Stimulated activated naive CD4-positive, alpha-beta T cell treated with Interleukin-2 at 50 U/mL for 16 hours (primary cell): ENCODE measurements around the gene B4GALT2.

Source experiments
- DNase-seq: peaks from one replicate; lab custom pipeline; 2025; lab: John Stamatoyannopoulos, UW

B4GALT2 gene, protein sequence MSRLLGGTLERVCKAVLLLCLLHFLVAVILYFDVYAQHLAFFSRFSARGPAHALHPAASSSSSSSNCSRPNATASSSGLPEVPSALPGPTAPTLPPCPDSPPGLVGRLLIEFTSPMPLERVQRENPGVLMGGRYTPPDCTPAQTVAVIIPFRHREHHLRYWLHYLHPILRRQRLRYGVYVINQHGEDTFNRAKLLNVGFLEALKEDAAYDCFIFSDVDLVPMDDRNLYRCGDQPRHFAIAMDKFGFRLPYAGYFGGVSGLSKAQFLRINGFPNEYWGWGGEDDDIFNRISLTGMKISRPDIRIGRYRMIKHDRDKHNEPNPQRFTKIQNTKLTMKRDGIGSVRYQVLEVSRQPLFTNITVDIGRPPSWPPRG

DNA sequence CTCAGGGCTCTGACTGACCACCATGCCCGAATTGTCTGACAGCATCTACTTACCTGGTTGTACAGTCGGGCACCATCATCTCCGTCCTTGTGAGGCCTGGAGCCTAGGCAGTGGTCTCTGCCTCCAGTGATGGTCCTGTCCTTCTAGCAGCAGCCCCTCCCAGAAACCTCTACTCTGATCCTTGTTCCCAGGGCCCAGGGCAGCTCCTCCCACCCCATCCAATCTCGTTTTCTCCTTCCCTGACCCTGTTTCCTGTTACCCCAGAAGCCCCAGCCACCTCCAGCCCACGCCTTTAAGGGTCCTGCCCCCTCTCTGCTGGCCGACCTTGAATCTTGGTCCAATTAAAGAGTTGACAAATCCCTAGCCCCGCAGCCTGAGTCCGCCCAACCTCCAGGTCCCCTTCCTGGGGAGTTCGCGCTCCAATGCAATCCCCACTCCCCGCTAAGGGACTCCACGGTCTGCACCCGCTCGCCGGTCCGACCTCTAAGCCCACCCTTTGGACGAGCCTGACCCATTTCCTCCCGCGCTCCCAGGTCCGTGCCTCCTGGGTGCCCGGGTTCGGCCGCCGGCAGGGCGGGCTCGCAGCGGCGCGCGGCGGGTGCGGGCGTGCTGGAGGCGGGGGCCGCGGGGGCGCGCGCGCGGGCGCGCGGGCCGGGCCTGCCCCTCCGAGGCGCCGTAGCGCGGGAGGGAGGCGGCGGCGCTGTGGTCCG, at the start of gene B4GALT2:
Gene B4GALT2, plus strand, starts transcription at position 660 of the 710 bp plus-strand sequence. CDS start 1,951 bp downstream, outside the sequence.
- DNase-seq = peak; percentile 19

DNA sequence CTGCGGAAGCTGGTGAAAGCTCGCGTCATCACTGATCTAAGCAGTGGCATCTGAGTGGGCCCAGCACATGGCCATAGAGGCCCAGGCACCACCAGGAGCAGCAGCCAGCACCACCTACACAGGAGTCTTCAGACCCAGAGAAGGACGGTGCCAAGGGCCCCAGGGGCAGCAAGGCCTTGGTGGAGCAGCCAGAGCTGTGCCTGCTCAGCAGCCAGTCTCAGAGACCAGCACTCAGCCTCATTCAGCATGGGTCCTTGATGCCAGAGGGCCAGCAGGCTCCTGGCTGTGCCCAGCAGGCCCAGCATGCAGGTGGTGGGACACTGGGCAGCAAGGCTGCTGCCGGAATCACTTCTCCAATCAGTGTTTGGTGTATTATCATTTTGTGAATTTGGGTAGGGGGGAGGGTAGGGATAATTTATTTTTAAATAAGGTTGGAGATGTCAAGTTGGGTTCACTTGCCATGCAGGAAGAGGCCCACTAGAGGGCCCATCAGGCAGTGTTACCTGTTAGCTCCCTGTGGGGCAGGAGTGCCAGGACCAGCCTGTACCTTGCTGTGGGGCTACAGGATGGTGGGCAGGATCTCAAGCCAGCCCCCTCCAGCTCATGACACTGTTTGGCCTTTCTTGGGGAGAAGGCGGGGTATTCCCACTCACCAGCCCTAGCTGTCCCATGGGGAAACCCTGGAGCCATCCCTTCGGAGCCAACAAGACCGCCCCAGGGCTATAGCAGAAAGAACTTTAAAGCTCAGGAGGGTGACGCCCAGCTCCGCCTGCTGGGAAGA, 48.7 kb upstream of the B4GALT2 start:
- DNase-seq = no peak

DNA sequence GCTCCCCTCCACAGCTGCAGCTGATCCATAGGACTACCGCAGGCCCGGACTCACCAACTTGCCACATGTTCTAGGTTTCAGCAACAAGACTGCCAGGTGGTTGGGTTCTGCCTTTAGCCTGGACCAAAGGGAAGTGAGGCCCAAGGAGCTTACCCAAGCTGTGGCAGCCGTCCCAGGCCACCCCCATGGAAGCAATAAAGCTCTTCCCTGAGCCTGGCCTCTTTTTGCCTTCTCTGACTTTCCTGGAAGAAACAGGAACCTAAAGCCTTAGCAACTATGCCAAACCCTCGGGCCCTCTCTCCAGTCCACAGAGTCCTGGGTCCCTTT, 48.1 kb upstream of the B4GALT2 start:
- DNase-seq = no peak

DNA sequence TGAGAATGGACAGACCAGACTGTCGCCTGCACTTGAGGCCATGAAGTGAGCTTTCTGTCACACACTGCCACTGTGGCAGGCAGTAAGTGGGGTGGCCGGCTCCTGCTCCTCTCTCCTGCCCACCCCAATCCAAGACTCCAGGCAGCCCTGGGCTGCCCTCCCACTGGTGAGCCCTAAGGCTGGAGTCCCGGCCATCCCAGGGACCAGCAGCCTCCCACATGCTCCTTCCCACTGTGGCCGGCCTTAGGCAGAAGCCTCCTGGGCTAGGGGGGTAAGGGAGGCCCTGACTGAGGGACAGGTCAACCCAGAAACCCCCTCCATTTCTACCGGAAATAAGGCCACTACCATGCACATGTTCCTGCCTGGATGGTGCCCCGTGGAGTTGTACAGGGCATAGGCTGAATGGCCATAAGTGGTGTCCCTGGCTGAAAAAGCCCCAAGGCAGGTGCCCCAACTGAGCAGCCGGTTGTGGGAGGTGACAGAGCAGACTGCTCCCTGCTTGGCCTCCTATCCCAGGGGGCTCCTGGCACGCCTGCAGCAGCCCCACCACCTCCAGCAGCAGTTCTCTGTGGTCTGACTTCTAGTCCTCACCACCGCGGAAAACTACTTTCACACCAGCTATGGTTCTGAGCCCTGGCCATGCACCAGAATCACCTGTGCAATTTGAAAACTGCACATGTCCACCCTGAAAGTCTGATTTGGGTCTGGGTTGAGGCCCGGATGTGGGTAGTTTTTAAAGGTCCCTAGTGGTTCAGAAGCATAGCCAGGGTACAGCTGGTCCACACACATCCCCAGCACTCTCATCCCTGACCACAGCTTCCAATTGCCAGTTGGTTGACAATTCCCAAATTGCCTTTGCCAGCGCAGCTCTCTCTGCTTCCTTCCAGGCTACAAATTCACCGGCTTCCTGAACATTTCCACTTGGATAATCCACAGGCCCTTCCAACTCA, 47.0 kb upstream of the B4GALT2 start:
- no peak for DNase-seq

DNA sequence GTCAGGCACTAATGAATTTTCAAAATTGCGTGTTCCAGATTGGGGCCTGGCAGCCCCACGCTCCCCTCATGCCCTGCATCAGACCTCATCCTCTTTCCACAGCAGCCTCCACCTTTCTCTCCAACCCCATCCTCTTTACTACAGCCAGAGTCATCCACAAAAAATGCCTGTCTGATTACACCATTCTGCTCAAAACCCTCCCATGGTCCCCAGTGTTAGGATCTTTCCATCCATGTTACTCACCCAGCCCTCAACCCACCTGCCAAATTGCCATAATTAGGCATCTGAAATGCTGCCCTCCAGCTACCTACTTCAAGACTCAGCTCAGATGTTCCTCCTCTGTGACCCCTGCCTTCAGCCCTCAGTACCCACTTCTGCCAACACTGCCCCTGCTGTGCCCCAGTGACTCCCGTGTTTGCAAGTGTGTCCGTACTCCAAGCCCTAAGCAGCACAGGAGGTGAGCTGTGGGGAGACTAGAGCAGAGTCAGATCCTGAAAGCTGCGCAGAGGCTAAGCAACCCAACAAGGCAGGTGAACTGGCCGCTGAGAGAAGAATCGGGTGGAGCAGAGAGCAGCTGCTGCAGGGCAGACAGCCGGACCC, 46.1 kb upstream of the B4GALT2 start:
- no peak for DNase-seq

DNA sequence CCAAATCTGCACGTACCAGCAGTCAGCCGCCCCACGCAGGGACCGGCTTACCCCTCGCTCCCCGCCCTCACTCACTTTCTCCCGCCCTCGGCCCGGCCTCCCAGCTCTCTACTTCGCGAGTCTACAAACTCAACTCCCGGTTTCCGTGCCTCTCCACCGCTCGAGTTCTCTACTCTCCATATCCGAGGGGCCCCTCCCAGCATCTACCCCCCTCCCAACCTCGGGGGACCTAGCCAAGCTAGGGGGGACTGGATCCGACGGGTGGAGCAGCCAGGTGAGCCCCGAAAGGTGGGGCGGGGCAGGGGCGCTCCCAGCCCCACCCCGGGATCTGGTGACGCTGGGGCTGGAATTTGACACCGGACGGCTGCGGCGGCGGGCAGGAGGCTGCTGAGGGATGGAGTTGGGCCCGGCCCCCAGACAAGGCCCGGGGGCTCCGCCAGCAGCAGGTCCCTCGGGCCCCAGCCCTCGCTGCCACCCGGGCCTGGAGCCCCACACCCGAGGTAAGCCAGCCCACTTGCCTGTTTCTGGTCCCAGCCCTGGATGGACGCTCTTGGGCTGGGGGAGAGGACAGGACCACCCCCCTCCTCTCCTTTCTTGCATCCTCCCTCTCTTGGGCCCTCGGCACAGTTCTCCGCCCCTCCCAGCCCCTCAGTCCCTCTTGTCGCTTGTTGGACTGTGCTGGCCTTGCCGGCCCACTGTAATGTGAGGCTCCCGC, 45.5 kb upstream of the B4GALT2 start, which contains the start of gene ARTN:
Gene ARTN, plus strand, starts transcription at position 416 of the 715 bp plus-strand sequence. CDS start 1,856 bp downstream, outside the sequence.
- no peak for DNase-seq

DNA sequence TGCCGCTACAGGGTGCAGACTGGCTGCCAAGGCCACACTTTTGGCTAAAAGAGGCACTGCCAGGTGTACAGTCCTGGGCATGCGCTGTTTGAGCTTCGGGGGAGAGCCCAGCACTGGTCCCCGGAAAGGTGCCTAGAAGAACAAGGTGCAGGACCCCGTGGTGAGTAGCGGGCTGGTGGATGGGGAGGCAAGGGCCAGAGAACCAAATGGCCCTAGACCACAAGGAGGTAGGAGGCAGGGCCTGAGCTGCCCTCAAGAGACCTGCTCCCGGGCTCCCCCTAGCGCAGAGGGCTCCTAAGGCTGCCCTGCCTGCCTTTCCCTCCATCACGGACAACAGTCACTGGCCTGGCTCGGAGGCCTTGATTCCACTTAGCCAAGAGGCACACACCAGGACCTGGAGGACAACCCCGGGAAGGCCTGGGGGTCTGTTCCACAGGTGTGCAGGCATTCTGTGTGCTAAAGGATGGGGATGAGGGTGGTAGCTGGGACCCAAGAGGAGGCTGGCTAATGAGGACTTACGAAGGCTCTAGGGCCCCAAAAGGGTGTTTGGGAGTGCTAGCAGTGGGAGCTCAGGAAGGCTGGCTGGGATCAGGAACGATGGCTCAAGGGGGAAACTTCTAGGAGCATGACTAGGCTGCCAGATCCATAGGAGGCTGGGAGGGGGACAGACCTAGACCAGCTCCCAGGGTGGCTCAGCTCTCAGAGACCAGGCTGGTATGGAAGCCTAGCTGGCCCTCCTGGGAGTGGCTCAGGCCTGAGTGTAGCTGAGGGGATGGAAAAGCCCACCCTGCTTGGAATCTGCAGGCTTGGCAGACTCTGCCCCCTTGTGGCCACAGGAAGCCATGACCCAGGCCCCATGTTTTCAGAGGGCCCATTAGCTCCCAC, 44.7 kb upstream of the B4GALT2 start:
- DNase-seq = peak; percentile 34

DNA sequence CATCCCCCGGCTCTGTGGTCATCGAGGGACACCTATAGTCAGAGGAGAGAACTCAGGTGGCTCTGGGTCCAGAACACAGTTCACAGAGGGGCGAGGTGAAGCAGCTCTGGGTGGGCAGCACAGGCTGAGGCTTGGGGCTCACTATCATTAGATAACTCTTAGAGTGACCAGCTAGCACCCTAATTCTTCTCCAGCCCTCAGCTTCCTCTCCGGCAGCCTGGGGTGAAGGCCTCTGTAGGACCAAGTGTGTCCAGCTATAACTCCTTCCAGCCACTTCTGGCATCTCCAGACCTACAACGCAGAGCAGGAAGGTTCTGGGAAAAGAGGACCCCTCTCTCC, 44.1 kb upstream of the B4GALT2 start:
- DNase-seq = no peak

DNA sequence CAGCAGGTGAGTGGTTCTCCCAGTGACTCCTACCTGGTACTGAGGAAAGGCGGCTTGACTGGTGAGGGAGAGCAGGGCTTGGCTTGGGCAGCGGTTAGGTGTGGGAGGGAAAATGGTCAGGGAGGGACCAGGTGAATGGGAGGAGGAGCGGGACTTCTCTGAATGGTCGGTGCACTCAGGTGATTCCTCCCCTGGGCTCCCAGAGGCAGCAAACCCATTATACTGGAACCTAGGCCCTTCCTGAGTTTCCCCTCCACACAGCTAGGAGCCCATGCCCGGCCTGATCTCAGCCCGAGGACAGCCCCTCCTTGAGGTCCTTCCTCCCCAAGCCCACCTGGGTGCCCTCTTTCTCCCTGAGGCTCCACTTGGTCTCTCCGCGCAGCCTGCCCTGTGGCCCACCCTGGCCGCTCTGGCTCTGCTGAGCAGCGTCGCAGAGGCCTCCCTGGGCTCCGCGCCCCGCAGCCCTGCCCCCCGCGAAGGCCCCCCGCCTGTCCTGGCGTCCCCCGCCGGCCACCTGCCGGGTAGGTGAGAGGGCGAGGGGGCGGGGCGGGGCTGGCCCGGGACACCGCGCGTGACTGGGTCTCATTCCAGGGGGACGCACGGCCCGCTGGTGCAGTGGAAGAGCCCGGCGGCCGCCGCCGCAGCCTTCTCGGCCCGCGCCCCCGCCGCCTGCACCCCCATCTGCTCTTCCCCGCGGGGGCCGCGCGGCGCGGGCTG, 43.1 kb upstream of the B4GALT2 start:
- no peak for DNase-seq

DNA sequence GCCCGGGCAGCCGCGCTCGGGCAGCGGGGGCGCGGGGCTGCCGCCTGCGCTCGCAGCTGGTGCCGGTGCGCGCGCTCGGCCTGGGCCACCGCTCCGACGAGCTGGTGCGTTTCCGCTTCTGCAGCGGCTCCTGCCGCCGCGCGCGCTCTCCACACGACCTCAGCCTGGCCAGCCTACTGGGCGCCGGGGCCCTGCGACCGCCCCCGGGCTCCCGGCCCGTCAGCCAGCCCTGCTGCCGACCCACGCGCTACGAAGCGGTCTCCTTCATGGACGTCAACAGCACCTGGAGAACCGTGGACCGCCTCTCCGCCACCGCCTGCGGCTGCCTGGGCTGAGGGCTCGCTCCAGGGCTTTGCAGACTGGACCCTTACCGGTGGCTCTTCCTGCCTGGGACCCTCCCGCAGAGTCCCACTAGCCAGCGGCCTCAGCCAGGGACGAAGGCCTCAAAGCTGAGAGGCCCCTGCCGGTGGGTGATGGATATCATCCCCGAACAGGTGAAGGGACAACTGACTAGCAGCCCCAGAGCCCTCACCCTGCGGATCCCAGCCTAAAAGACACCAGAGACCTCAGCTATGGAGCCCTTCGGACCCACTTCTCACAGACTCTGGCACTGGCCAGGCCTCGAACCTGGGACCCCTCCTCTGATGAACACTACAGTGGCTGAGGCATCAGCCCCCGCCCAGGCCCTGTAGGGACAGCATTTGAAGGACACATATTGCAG, 42.4 kb upstream of the B4GALT2 start:
- DNase-seq = no peak

DNA sequence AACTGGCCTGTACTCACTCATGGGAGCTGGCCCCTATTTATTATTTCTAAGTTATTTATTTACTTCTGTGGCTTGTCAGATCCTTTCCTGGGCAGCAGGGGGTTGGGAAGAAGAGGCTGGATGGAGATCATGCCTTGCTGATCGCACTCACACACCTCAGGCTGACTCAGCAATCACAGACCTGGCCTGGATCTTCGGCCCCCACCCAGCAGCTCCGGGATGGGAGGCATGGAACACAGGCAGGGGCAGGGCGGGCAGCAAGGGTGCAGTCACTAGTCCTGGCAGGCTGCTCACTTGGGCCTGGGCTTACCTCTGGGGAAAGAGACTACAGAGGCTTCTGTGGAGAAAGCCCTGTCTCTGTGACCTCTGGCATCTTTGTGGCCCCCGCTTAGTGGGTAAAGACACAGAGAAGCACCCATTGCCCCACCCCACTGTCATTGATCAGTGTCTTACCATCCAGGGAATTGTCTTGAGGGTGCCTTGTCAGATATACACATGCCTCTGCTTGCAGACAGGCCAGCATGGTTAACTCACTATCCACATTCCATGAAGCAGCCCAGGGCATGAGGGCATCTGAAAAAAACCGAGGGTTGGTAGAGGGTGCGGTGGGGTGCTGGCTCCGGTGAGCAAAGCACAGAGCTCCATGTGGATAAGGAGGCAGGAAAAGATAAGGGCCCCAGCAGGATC, 41.7 kb upstream of the B4GALT2 start:
- DNase-seq = no peak

DNA sequence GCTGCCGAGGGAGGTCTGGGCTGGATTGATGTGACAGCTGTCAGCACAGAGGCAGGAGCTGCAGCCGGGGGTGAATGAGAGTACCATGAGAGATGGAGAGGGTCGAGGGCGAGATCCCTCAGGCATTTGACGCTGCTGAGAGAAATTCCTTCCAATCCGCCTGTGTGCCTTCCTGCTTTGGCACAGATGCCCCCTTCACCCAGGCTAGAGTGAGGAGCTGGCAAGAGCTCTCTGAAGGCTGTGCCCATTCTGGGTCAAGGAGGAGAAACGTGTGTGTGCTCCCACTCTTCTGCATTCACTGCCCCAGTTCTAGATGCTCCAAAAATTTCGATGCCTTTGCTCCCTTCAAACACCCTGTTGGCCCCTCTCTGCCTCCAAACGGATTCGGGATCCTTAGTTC, 40.6 kb upstream of the B4GALT2 start:
- no peak for DNase-seq

DNA sequence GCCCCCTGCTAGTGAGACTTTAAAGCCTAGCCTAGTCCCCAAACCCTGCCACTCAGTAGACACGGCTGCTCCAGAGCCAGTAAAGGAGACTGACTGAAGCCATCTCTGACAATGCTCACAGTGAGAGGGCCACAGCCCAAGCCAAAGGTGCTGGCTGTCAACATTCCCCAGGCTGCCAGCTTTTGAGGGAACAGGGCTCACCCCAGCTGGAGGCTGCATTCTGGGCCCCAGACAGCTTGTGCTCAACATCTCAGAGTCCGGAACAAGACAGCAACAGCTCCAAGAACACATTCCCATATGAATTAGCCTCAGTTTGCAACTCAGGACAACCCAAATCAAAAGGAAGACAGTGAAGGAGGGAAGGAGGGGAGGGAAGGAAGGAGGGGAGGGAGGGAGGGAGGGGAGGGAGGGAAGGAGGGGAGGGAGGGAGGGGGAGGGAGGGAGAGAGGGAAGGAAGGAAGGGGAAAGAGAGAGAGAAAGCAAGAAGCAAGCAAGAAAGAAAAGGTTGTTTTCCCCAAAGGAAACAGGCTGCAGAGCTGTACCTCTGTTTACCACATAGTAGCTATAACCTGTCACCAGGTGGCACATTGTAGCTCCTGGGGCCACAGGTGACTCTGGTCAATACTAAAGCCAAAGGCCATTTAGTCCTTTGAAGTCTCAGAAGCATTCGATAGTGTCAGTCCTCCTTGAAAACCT, 40.0 kb upstream of the B4GALT2 start:
- DNase-seq = no peak

DNA sequence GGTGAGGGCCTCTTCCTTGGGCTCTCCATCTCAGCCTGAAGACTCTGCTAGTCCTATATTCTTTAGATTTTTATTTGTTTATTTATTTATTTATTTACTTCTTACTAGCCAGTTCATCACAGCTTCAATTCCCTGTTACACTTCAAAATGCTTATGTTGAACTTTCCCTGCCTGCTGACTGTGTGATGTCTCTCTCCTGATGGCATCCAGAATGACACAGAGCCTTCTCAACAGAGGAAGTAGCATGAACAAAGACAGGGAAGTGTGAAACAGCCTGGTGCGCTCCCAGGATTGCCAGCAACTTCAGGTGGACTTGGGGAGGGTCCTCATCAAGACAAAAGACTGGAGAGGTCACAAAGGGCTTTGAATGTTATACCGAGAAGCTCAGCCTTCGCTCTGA, 36.6 kb upstream of the B4GALT2 start:
- DNase-seq = no peak

DNA sequence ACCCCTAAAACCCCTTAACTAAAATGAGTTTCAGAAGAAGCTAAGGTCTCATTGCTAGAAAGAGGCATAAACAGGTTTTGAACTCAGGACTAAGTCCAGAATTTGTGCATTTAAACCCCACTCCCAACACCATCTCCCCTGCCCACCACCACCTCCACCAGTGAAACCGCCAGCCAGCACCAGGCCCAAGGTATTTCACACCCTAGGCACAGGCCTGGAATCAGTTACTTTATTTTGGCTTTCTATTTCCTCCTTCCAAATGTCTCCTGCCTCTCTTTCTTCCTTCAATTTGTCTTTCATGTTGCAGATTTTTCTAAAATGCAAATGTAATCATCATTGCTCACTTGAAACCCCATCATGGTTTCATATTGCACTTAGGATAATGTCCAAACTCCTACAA, 34.1 kb upstream of the B4GALT2 start:
- no peak for DNase-seq

DNA sequence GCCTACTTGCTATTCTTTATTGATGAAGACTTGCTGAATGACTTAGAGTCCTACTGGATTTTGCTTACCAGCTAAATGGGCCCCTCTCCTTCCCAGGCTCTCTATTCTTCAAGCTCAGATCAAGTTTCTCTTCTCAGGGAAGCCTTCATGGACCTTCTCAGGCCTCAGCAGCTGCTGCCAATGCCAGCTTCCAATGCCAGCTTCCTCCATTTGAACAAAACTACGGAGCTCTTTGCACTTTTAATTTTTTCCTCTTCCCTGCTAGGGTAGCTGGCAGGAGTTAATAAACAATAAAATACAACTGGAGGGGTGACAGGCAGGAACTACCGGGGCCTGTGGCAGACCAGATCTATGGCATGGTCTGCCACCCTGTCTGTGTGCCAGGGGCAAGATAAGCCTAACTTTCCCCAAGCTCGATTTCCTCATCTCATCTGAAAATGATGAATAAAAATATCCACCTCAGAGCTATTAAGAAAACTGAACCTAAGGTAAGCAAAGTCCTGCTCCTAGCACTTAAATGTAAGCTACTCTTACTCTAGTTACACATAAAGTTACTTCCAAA, 33.3 kb upstream of the B4GALT2 start:
- no peak for DNase-seq
